Endothelial cell of umbilical vein (primary cell): Measurements from ENCODE around the gene RBMS3. TPM values are rescaled to one million over a fixed set of nuclear protein-coding genes. Genes with fewer than 3 reads are reported as not detected.

Experiments
- BruUV-seq: library from RNA; stranded (reverse); fragments of 400-500 nt; replicated peaks from 2 replicates; lab custom pipeline; 2021; lab: Mats Ljungman, UMichigan
- CTCF ChIA-PET: fragments of 300-600, 350-600 bp; sonication (Branson Sonifier 250); formaldehyde crosslinking; loops from one replicate; lab custom pipeline; 2021; ENCODE audit warnings: antibody characterized with exemption, inconsistent platforms; lab: Charles Lee
- POLR2A ChIA-PET: fragments of 300-600, 350-600 bp; sonication (Branson Sonifier 250); formaldehyde crosslinking; loops from one replicate; lab custom pipeline; 2021; ENCODE audit warnings: antibody characterized with exemption, inconsistent platforms; lab: Charles Lee
- DNase-seq: peaks from one replicate; pipeline ENCODE4 v3.0.0-alpha.2; 2011; ENCODE audit warnings: low read depth, low spot score
- FAIRE-seq: peaks from 2 replicates; lab custom pipeline; 2011; peaks lifted over from hg19 to GRCh38; lab: Jason Lieb, UNC
- H2AFZ ChIP-seq: 2 replicates; pipeline ENCODE4 v1.6.0; 2012; ENCODE audit warnings: low read depth, low read length, control low read depth, inconsistent platforms
- H3K27ac ChIP-seq: 2 replicates; pipeline ENCODE4 v1.5.1; 2011; ENCODE audit warnings: low read depth, mild to moderate bottlenecking, control low read depth, low read length, moderate library complexity; ENCODE audit not compliant: insufficient read depth
- H3K27me3 ChIP-seq, 2 experiments: 2 replicates each; pipeline versions ENCODE4 v1.6.0 to v1.6.1; 2011; ENCODE audit warnings: low read length in 2 of 2, mixed read lengths in 1 of 2; ENCODE audit not compliant: control insufficient read depth in 2 of 2, insufficient read depth in 2 of 2
- H3K36me3 ChIP-seq, 2 experiments: 2 replicates in 1 of 2; 3 replicates in 1 of 2; pipeline ENCODE4 v1.5.1; 2011; ENCODE audit warnings: low read length in 2 of 2, mild to moderate bottlenecking in 1 of 2, moderate library complexity in 1 of 2; ENCODE audit not compliant: control insufficient read depth in 2 of 2, insufficient read depth in 2 of 2; ENCODE audit errors: extremely low read depth in 1 of 2
- H3K4me1 ChIP-seq: 3 replicates; pipeline ENCODE4 v1.5.1; 2011; ENCODE audit warnings: mild to moderate bottlenecking, low read length; ENCODE audit not compliant: control insufficient read depth, insufficient read depth; ENCODE audit errors: extremely low read depth
- H3K4me2 ChIP-seq: 2 replicates; pipeline ENCODE4 v1.6.1; 2011; ENCODE audit warnings: low read length, control low read depth, mixed read lengths; ENCODE audit not compliant: insufficient read depth
- H3K4me3 ChIP-seq, 3 experiments: fragments of 200-600 bp in 1 of 3; sonication (generic), shearing (Covaris generic) in 1 of 3; replicated peaks in 1 of 3; 2 replicates each; pipeline ENCODE4 v1.5.1; 2011 to 2016; ENCODE audit warnings: control low read depth in 3 of 3, low read length in 3 of 3, mild to moderate bottlenecking in 2 of 3, inconsistent platforms in 1 of 3, low read depth in 1 of 3, moderate library complexity in 1 of 3; ENCODE audit not compliant: insufficient read depth in 1 of 3
- H3K79me2 ChIP-seq: 2 replicates; pipeline ENCODE4 v1.6.0; 2012; ENCODE audit warnings: low read length, inconsistent platforms; ENCODE audit not compliant: control insufficient read depth, insufficient read depth
- H3K9ac ChIP-seq: replicated peaks from 2 replicates; pipeline ENCODE3; 2011; ENCODE audit warnings: low read length, control low read depth; ENCODE audit not compliant: insufficient read depth; ENCODE audit errors: extremely low read depth
- H3K9me1 ChIP-seq: replicated peaks from 3 replicates; pipeline ENCODE4 v1.6.0; 2011; ENCODE audit warnings: mild to moderate bottlenecking, low read length; ENCODE audit not compliant: control insufficient read depth, insufficient read depth; ENCODE audit errors: extremely low read depth
- H3K9me3 ChIP-seq: replicated peaks from 2 replicates; pipeline ENCODE4 v1.5.1; 2012; ENCODE audit warnings: low read length, inconsistent platforms; ENCODE audit not compliant: control insufficient read depth, insufficient read depth
- H4K20me1 ChIP-seq: replicated peaks from 2 replicates; pipeline ENCODE3; 2011; ENCODE audit warnings: mild to moderate bottlenecking, low read length; ENCODE audit not compliant: control insufficient read depth, insufficient read depth; ENCODE audit errors: extremely low read depth
- CTCF ChIP-seq, 2 donors: IDR thresholded peaks; 1 replicate in 1 of 2; 2 replicates in 1 of 2; pipeline ENCODE4 v1.5.1; 2011; ENCODE audit warnings: low read length in 2 of 2, mild to moderate bottlenecking in 2 of 2, moderate library complexity in 2 of 2, control low read depth in 1 of 2, inconsistent platforms in 1 of 2, low read depth in 1 of 2; ENCODE audit not compliant: insufficient read depth in 1 of 2; ENCODE audit errors: extremely low read depth in 1 of 2
- FOS ChIP-seq: IDR thresholded peaks from 2 replicates; pipeline ENCODE4 v1.6.1; 2011; ENCODE audit warnings: mild to moderate bottlenecking, low read length, moderate library complexity, borderline replicate concordance; ENCODE audit not compliant: insufficient read depth
- JUN ChIP-seq: IDR thresholded peaks from 2 replicates; pipeline ENCODE4 v1.6.1; 2011; ENCODE audit warnings: borderline replicate concordance, low read depth; ENCODE audit not compliant: insufficient read length, insufficient read depth
- POLR2A ChIP-seq: IDR thresholded peaks from 2 replicates; pipeline ENCODE4 v1.6.1; 2012; ENCODE audit warnings: low read depth, mild to moderate bottlenecking, control low read depth, low read length
- dilution Hi-C: fragments of 300-500 bp; cut with MboI; formaldehyde crosslinking; loops from one replicate; pipeline ENCODE4 v1.15.0; 2019; ENCODE audit warnings: low sequenced_read_pairs; ENCODE audit not compliant: extremely low pct_ligation_motif_present
- intact Hi-C: fragments of 100-400 bp; cut with micrococcal nuclease; formaldehyde crosslinking; loops from one replicate; pipeline ENCODE4 v1.10.0; 2022
- polyA plus RNA-seq, 4 experiments: library from polyadenylated mRNA; depleted of rRNA in 3 of 4; stranded (reverse) in 3 of 4; unstranded in 1 of 4; fragments of >200 nt; gene quantifications; 2 replicates each; pipeline versions ENCODE4 v1.2.1 to v1.2.3, GENCODE V29; 2011 to 2012; ENCODE audit warnings: missing spikeins in 1 of 4
- total RNA-seq: library from RNA; stranded (reverse); gene quantifications from 2 replicates; pipeline ENCODE4 v1.2.3, GENCODE V29; 2021

Gene RBMS3
- total and polyA plus RNA-seq, 2 donors (not counting 3 experiments of a cell fraction or from before 2014, with no cell fraction given): 13.6 to 42.3 TPM

- H3K4me1 ChIP-seq: peaks cover 46% of the 10 kb centered on the region
- peak overlapping the region; percentile 98 for H3K9ac ChIP-seq
- H3K9me1 ChIP-seq: no peaks in the 10 kb centered on the region
- H3K4me2 ChIP-seq: peak overlapping the region; percentile 84
- BruUV-seq: TSS peak; percentile 42
- peak overlapping the region; percentile 97 for H3K27ac ChIP-seq
- dilution Hi-C loops: no loop called here
- H3K36me3 ChIP-seq: no peaks in the 10 kb centered on the region
- POLR2A ChIA-PET: interaction anchor here (0.8 kb wide), 1 partner anchor 42 kb away, joined by 4 read pairs; no protein-coding TSS in a partner anchor
- intact Hi-C loops: loop anchor here (1.0 to 10.0 kb wide), 7 partner anchors 42 to 1472 kb away; no protein-coding TSS in a partner anchor
- TF ChIP-seq POLR2A (peak; percentile 46), JUN (no peak)
- H4K20me1 ChIP-seq: peaks cover 2% of the 10 kb centered on the region
- peak overlapping the region; percentile 22 for H2AFZ ChIP-seq
- peak overlapping the region; percentile 58 to 94 (median 77) for H3K4me3 ChIP-seq
- H3K9me3 ChIP-seq: no peaks in the 10 kb centered on the region
- H3K79me2 ChIP-seq: peaks cover 59% of the 10 kb centered on the region
- no peaks in the 10 kb centered on the region for H3K27me3 ChIP-seq
- CTCF ChIA-PET: interaction anchor here (1.0 to 4.4 kb wide), 7 partner anchors 53 to 615 kb away, joined by 3 to 43 read pairs (median 7); no protein-coding TSS in a partner anchor
- DNase-seq (peak; percentile 86), FAIRE-seq (no peak)
These were observed 1.8 kb downstream of the RBMS3 start for GRCh38 chr3:29282427-29283230.

- BruUV-seq: no TSS peak
- Histone ChIP-seq H3K27ac (peak overlapping the region; percentile 97), H3K9me1 (no peaks in the 10 kb centered on the region), H3K9me3 (no peaks in the 10 kb centered on the region), H3K9ac (peak overlapping the region; percentile 98), H3K4me3 (peak overlapping the region; percentile 58 to 94 (median 77)), H3K36me3 (no peaks in the 10 kb centered on the region), H4K20me1 (peaks cover 2% of the 10 kb centered on the region), H3K4me2 (peak overlapping the region; percentile 84), H3K79me2 (peaks cover 65% of the 10 kb centered on the region), H3K27me3 (no peaks in the 10 kb centered on the region), H2AFZ (peak overlapping the region; percentile 3), H3K4me1 (peaks cover 46% of the 10 kb centered on the region)
- ChIA-PET CTCF (interaction anchor here (0.9 to 1.5 kb wide), 6 partner anchors 41 to 616 kb away, joined by 3 to 7 read pairs (median 5); no protein-coding TSS in a partner anchor), POLR2A (interaction anchor here (0.8 kb wide), 1 partner anchor 41 kb away, joined by 4 read pairs; no protein-coding TSS in a partner anchor)
- TF ChIP-seq POLR2A: no peak
- peak; percentile 30 for TF ChIP-seq FOS
- no peak for TF ChIP-seq JUN
- TF ChIP-seq CTCF (IDR thresholded peaks at IDR 0.05; ENCODE audit: extremely low read depth in 1 of 2, insufficient read depth in 1 of 2, low read depth in 1 of 2, low read length in 2 of 2): no peak
- intact Hi-C loops: loop anchor here (5.0 to 10.0 kb wide), 3 partner anchors 81 to 1471 kb away; no protein-coding TSS in a partner anchor
- FAIRE-seq (no peak), DNase-seq (no peak)
- dilution Hi-C loops: no loop called here
These were observed 2.6 kb downstream of the RBMS3 start for GRCh38 chr3:29283231-29284119.
